Right hindlimb (tissue), 1 donor: ENCODE data around the gene PIGU.
A peak's percentile ranks its signal among the peaks of the same experiment; 100 is the strongest.

ENCODE experiments used
- DNase-seq: peaks from one replicate; pipeline ENCODE4 v3.0.0-alpha.2; 2018

PIGU gene

GRCh38 chr20:34578025-34578424, 98.9 kb downstream of the PIGU start:
- DNase-seq: no peak

GRCh38 chr20:34577061-34577460, 99.8 kb downstream of the PIGU start:
- no peak for DNase-seq

GRCh38 chr20:34575756-34576155, 101.1 kb downstream of the PIGU start:
- no peak for DNase-seq

DNA sequence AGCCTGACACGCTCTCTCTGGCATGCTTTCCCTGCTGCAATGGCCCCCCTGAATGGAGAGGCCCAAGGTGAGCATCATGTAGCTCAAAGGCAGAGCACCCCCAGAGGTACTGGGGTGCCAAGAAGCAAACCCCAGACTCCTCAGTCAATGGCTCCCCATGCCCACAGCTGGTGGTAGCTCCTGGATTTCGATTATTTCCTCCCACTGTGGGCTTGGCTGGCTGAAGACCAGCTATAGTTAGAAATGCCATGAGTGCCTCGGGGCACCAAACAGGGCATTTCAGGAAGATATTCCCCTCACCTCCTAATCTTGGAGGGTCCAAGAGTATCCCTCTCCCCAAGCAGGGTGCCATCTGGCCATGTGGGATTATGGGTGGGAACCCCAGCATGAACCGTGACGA, 101.6 kb downstream of the PIGU start:
- no peak for DNase-seq

GRCh38 chr20:34574861-34575260, 102.0 kb downstream of the PIGU start:
- DNase-seq: no peak

DNA sequence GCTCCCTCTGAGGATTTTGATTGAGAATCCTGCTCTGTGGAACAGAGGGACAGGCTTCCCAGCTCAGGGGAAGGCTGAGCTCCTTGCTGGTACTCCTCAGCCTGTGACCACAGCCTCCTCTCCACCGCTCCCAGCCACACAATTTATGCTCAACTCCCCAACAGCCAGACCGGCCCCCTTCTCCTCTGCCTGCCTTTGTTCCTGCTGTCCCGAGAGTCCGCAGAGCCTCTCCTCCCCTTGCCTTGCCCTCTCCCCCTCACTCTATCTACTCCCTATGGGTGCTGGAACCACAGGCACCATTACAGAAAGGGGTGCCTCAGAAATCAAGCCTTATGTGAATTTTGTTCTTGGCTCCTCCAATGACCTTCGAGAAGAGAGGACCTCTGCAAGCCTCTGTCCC, 102.5 kb downstream of the PIGU start:
- no peak for DNase-seq

GRCh38 chr20:34573541-34574300, 103.2 kb downstream of the PIGU start:
- no peak for DNase-seq

- no peak for DNase-seq
Measured at GRCh38 chr20:34571753-34572152, 105.1 kb downstream of the PIGU start.

- no peak for DNase-seq
Measured at GRCh38 chr20:34570859-34571306, 106.0 kb downstream of the PIGU start.

GRCh38 chr20:34569598-34569997, 107.3 kb downstream of the PIGU start:
- DNase-seq: no peak

DNA sequence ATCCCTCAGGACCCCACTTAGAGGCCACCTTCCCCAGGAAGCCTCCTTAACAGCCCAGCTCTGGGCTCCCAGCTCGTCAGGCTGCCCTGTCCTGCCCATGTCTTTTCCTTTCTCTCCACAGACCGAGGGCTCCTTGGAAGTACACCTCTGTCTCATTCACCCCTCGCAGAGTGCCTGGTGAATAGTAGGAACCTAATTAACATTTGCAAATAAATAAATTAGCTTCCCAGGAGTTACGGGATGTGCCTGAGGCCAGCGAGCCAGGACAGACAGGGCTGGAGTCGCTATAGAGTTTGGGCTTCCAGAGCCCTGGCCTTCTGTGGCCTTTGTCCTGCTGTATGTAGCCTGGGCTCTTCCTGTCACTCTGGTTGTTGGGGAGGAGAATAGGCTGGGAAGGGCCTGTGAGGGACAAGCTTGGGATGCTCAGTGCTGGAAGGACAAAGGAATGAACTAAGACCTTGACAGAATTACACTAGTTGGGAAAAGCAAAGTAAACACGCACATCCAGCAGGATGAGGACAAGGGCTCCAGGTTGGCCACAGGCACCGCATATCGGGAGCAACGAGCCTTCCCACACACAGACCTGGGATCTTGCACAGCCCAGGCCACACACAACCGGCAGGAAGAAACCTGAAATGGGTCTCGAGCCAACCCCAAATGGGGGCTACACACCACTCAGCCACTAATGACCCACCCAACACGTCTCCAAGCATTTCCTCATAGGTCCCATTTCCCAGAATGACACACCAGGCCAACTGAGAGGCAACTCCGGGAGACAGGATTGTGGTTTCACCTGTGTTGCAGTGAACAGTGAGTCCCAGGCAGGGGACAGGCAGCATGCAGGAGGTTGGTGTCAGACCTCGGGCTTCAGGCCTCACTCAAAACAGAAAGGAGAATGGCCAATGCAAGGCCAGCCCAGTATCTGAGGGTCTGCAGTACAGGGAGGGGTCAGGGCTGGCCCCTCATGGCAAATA, 108.7 kb downstream of the PIGU start:
- no peak for DNase-seq

- no peak for DNase-seq
Measured at GRCh38 chr20:34566978-34567891, 109.7 kb downstream of the PIGU start.

DNA sequence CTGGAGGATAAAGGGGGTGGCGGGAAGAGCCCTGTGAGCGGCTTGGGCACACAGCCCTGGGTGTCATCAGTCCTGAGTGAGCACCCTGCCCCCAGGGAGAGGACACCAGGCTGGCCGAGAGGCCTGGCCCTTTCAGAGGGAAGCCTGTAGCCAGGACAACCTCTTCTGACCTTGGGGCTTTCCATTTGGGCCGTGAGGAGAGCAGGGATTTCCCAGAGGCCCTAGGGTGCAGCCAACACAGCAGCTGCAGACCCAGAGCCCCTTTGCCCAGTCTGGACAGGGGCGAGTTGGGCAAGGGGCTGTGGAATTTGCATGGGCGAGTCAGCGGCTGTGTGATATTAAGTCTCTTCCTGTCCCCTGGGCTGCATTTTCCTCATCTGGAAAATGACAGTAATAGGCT, 112.1 kb downstream of the PIGU start:
- no peak for DNase-seq

DNA sequence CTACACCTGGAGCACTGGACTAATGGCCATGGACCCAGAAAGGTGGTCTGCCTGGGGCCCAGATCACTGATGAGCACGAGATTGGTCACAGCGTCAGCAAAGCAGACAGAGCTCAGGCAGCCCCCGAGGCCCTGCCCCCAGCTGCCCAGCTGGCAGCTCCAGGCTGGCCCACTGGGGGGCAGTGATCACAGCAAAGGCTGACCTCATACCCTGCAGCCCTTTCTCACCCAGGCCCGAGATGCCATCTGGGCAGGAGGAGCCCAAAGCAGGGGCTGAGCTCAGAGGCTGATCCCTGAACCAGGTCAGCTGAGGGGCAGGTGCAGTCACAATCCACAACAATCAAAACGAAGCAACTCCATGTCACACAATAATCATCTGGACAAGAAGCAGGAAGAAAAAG, 114.3 kb downstream of the PIGU start:
- no peak for DNase-seq

GRCh38 chr20:34561661-34562060, 115.2 kb downstream of the PIGU start:
- no peak for DNase-seq

- DNase-seq: no peak
Measured at GRCh38 chr20:34560614-34561013, 116.3 kb downstream of the PIGU start.

DNA sequence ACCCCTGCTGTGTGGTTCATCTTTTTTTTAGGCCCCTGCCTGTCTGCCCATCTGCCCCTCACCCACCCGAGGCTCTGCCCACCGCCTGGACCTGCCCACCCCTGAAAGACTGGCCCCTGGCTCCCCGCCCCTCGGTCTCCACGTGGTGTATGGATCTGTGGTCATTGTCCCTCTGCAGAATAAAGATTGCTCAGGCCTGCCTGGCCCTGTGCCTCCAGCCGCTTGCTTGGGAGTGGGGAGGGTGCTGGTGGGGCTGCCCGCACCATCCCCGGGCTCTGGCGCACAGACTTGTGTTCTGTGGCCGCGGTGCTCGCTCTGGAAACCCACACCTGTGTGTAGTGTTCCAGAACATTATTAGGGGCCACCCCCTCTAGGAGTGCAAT, 116.8 kb downstream of the PIGU start:
- DNase-seq: no peak

GRCh38 chr20:34559311-34560140, 117.4 kb downstream of the PIGU start:
- peak; percentile 47 for DNase-seq

DNA sequence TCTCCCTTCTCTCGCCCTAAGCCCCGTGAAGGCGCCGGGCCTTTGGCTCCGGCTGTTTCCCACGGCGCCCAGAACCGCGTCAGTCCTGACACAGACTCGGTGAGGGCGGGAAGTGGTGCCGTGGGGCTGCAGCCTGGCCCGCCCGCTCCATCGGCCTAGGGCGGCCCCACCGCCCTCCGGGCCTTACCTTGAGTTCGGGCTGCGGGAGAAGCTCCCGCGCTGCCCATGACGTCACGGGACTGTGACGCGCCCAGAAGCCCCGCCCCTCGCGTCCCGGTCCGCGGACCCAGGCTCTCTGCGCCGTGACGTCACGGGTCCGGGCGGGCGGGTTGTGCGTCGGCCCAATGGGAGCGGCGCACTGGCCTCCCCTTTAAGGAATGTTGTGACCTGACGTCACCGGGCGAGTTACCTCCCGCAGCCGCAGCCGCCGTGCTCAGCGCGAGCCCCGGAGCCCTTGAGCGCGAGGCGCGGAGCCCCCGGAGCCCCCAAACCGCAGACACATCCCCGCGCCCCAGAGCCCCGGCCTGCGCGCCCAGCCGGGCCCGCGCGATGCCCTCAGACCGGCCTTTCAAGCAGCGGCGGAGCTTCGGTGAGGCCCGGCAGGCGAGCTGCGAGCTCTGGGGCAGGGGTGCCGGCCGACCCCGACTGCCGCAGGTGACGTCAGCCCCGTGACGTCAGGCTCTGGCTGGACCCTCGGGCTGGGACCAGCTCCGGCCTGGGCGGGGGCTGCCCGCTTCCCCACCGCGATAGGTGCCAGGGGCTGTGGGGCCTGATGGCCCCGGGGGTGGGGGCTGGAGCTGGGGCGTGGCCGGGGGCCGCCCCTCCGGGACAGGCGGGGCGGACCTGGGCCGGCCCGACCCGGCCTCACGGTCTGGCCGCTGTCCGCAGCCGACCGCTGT, 118.3 kb downstream of the PIGU start, which contains the start of gene MAP1LC3A:
MAP1LC3A (plus strand) TSS at position 399 of the 899 bp plus-strand sequence; CDS start at position 550, 151 bp downstream.
- DNase-seq: peak; percentile 95

DNA sequence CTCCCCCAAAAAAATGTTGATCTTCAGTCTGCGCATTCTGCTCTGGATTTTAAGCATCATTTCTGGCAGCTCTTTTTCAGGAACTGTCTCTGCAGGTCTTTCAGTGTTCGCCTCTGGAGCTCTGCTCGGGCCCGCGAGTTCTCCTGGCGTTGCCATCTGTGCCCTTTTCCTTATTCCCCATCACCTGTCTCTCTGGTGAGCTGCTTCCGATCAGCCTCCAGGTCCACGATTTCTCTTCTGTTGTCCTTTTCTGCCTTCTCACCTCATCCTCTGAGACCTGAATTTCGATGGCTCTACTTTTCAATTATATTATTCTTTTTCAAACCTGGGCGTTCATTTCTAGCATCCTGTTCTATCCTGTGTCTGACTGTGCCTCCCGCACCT, 119.0 kb downstream of the PIGU start:
- DNase-seq: no peak
